ENCODE measurements around the gene EXOC6B. TPM values are rescaled to one million over a fixed set of nuclear protein-coding genes. Genes with fewer than 3 reads are reported as not detected.

Gene EXOC6B
- total and polyA plus RNA-seq, 2 of the 8 experiments (the other 6 are each of a cell fraction or from before 2014, with no cell fraction given) = 13.5 to 33.0 TPM

DNA sequence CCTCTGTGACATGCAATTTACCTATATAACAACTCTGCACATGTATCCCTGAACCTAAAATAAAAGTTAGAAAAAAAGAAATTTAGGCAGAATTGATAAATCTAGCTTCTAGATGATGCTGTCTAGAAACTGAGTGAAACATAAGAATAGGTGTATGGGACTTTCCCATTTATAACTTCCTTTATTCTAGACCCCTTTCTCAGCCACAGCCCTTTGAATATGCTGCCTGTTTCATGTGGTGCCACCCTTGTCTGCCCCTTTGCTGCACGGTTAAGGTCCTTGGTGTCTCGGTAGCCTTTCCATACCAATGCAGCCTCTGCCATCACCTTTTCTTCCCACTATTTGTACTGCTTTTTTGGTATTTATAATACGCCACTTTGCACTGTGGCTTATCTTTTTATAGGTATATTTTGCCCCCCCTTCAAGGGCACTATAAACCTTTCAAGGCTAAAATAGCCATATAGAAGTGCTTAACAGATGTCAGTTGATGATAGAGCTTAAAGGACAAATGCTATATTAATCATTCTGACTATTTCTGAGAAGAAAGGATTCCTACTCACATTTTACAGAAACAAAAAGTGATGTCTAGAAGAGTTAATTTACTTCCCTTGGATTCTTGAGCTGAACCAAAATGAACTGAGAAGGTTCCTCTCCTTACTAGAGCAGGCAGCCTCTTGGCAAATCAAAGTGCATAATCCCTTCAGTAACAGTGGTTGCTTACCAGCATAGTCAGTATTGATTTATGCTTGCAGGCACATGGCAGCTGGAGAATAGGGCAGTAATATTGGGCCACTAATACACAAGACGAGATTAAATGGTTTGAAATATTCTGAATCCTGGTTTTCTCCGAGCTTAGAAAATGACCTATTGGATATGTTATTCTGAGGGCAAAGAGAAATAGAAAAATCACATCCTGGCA is 590.1 kb downstream of the EXOC6B start:
- no peak overlapping the region for H2BK5ac ChIP-seq (ENCODE audit: low read depth, low read length)
- H3K79me2 ChIP-seq (ENCODE audit: control insufficient read depth in 1 of 2, insufficient read depth in 2 of 2, low read length in 2 of 2) = no peaks in the 10 kb centered on the region
- no peak overlapping the region for H3K4ac ChIP-seq (replicated peaks; ENCODE audit: insufficient read length, low read depth, low read length)
- H3K27ac ChIP-seq (ENCODE audit: low read depth, low read length) = no peak overlapping the region
- H2AFZ ChIP-seq (ENCODE audit: low read length) = no peak overlapping the region
- no peak overlapping the region for H3K4me2 ChIP-seq (ENCODE audit: insufficient read depth in 1 of 2, low read depth in 2 of 2, low read length in 2 of 2)
- H4K5ac ChIP-seq (ENCODE audit: insufficient read length, low read depth, low read length) = no peak overlapping the region
- no peak overlapping the region for H2AK5ac ChIP-seq (ENCODE audit: low read depth, low read length)
- no peaks in the 10 kb centered on the region for H3K9me3 ChIP-seq (ENCODE audit: insufficient read depth in 2 of 2, low read depth in 1 of 2, low read length in 1 of 2)
- H3K18ac ChIP-seq (ENCODE audit: extremely low read depth, low read length) = no peak overlapping the region
- no peak overlapping the region for H3K9ac ChIP-seq (replicated peaks in 1 of 4; ENCODE audit: extremely low read depth in 1 of 4, low read depth in 3 of 4, low read length in 3 of 4)
- no peak overlapping the region; the same call in 1 of the 2 replicates for H4K8ac ChIP-seq (ENCODE audit: extremely low read depth, insufficient read depth, low read length)
- FAIRE-seq (no peak), DNase-seq (ENCODE audit: low read depth in 1 of 2, low spot score in 2 of 2) (no peak)
- ChIA-PET POLR2A (ENCODE audit: partially characterized antibody) (no interaction called here), CTCF (ENCODE audit: partially characterized antibody) (interaction anchor here (0.5 to 1.5 kb wide), 4 partner anchors 13 to 131 kb away, joined by 3 read pairs; no protein-coding TSS in a partner anchor)
- H4K20me1 ChIP-seq (replicated peaks in 1 of 2; ENCODE audit: control insufficient read depth in 1 of 2, insufficient read depth in 2 of 2, low read length in 2 of 2) = no peaks in the 10 kb centered on the region
- H4K91ac ChIP-seq (replicated peaks; ENCODE audit: insufficient read length, low read length) = no peak overlapping the region
- H2BK15ac ChIP-seq (ENCODE audit: low read length) = no peak overlapping the region
- WGBS, 2 experiments (ENCODE audit: extremely low coverage in 1 of 2, insufficient coverage in 1 of 2, insufficient read length in 1 of 2, insufficient replicate concordance in 2 of 2, low coverage in 1 of 2, low lambda C conversion rate in 2 of 2, missing lambda C conversion rate in 1 of 2) = 88% methylated on average over 5 of the region's 5 CpGs; no CpG with 5 or more reads in 1 of the 2 experiments
- H3K79me1 ChIP-seq (ENCODE audit: low read depth, low read length) = no peaks in the 10 kb centered on the region
- H3K36me3 ChIP-seq (ENCODE audit: control insufficient read depth in 2 of 4, insufficient read depth in 4 of 4, low read length in 3 of 4) = no peaks in the 10 kb centered on the region
- TF ChIP-seq GABPA (IDR thresholded peaks at IDR 0.05; ENCODE audit: borderline replicate concordance, insufficient read depth, low read length) = no peak
- TF ChIP-seq SP2 (IDR thresholded peaks at IDR 0.05; ENCODE audit: low read length) = no peak
- no peak for TF ChIP-seq CHD1 (IDR thresholded peaks at IDR 0.05; ENCODE audit: low read depth, low read length)
- no peak for TF ChIP-seq CREB1 (IDR thresholded peaks at IDR 0.05)
- TF ChIP-seq SUZ12 (IDR thresholded peaks at IDR 0.05; ENCODE audit: low read length) = no peak
- TF ChIP-seq BACH1 (IDR thresholded peaks at IDR 0.05; ENCODE audit: low read length) = no peak
- no peak for TF ChIP-seq RBBP5 (IDR thresholded peaks at IDR 0.05; ENCODE audit: borderline replicate concordance, low read depth, low read length)
- no peak for TF ChIP-seq GTF2F1 (IDR thresholded peaks at IDR 0.05; ENCODE audit: borderline replicate concordance, low read depth, low read length)
- no peak overlapping the region for H3K4me3 ChIP-seq (ENCODE audit: extremely low read depth in 1 of 4, insufficient read depth in 2 of 4, low read depth in 3 of 4, low read length in 4 of 4)
- no peak overlapping the region for H2BK12ac ChIP-seq (ENCODE audit: low read depth, low read length)
- peaks cover 0 to 3% (median 2%) of the 10 kb centered on the region in 4 experiments; a peak in 2 of 7 replicates for H3K4me1 ChIP-seq (replicated peaks in 1 of 4; ENCODE audit: control insufficient read depth in 3 of 4, insufficient read depth in 4 of 4, low read length in 3 of 4)
- H3K27me3 ChIP-seq (replicated peaks in 1 of 4; ENCODE audit: control insufficient read depth in 3 of 4, extremely low read depth in 1 of 4, insufficient read depth in 3 of 4, low read length in 3 of 4) = no peaks in the 10 kb centered on the region
- H3K56ac ChIP-seq (replicated peaks; ENCODE audit: insufficient read length, low read depth, low read length) = no peak overlapping the region
- H3K23me2 ChIP-seq (ENCODE audit: low read depth, low read length) = no peaks in the 10 kb centered on the region
- H2BK120ac ChIP-seq (replicated peaks; ENCODE audit: low read depth, low read length) = no peak overlapping the region
- H2BK20ac ChIP-seq (ENCODE audit: low read length) = no peak overlapping the region
- no peak overlapping the region for H3K23ac ChIP-seq (ENCODE audit: insufficient read length)
- H3K14ac ChIP-seq (ENCODE audit: insufficient read length) = no peak overlapping the region
